GM13977 (cell line): ENCODE measurements around the gene KATNB1.

ENCODE experiments used
- DNase-seq: peaks from one replicate; pipeline ENCODE4 v3.0.0; 2012; ENCODE audit warnings: low spot score
- in situ Hi-C: fragments of 300-500 bp; cut with MboI; formaldehyde crosslinking; loops from one replicate; pipeline ENCODE4 v1.12.0; 2022; ENCODE audit warnings: low sequenced_read_pairs, low pct_unique_long_range_greater_than_20kb, mixed read lengths, inconsistent platforms; ENCODE audit not compliant: unreplicated experiment
- TF ChIP-seq, protein P1 (sequence below): IDR thresholded peaks from 2 replicates; pipeline ENCODE4 v1.5.1; 2012; ENCODE audit warnings: mild to moderate bottlenecking, control low read depth; ENCODE audit not compliant: insufficient read depth; ENCODE audit errors: extremely low read depth, missing control alignments

The KATNB1 gene

DNA sequence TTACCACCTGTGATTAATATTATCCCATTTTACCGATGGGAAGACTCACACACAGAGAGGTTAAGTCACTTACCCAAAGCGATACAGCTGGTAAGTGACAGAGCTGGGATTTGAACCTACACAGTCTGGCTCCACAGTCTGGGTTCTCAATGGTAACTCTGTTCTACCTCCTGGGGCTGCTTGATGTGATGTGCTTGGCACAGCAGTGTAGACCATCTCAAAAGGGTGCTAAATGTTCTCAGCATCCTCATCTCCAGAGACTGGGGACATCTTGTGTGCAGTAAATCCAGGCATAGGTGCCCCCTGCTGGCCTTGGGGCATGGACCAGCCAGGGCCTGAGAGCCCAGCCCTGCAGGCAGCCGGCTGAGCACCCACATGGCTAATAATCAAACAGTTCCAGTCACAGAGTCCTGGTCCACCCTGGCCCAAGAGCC lies 15.4 kb upstream of the KATNB1 start:
- peak; percentile 66 for DNase-seq
- in situ Hi-C loops, result no loop called here
- TF ChIP-seq, protein P1, sequence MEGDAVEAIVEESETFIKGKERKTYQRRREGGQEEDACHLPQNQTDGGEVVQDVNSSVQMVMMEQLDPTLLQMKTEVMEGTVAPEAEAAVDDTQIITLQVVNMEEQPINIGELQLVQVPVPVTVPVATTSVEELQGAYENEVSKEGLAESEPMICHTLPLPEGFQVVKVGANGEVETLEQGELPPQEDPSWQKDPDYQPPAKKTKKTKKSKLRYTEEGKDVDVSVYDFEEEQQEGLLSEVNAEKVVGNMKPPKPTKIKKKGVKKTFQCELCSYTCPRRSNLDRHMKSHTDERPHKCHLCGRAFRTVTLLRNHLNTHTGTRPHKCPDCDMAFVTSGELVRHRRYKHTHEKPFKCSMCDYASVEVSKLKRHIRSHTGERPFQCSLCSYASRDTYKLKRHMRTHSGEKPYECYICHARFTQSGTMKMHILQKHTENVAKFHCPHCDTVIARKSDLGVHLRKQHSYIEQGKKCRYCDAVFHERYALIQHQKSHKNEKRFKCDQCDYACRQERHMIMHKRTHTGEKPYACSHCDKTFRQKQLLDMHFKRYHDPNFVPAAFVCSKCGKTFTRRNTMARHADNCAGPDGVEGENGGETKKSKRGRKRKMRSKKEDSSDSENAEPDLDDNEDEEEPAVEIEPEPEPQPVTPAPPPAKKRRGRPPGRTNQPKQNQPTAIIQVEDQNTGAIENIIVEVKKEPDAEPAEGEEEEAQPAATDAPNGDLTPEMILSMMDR, result peak; percentile 66

DNA sequence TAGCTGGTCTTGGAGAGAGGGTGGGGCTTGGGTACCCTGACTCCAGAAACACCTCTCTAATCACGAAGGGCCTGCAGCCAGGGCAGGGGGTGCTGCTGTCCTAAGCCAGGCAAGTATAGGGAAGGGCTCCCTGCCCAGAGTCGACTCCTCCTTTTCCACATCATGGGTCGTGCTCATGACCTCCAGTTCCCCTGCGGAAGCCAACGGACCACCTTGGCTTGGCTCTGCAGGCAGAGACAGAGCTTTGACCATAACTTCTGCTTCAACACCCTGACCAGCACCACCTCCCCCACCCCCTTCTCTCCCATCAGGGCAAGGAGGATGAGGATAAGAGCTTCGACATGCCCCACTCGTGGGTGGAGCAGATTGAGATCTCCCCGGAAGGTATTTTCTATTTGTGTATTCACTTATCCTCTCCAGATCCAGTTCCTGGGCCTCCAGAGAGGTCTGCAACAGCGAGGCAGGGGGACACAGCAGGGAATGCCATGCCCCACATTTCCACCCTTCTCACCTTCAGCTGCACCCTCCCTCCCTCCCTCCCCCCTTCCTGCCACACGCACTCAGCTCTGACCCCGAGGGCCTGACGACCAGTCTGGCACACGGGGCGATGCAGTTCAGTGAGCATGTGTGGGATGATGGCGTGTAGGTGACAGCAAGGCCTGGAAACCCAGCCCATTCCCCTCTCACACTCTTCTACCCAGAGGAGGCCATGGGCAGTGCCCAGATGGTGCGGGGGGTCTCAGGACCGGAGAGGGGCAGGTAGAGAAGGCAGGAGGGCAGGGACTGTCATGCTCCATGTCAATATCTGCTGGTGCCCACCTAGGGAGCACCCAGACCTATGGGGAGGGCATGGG lies 14.0 kb upstream of the KATNB1 start:
- in situ Hi-C loops, result no loop called here
- no peak for DNase-seq
- TF ChIP-seq, protein P1, result no peak

DNA sequence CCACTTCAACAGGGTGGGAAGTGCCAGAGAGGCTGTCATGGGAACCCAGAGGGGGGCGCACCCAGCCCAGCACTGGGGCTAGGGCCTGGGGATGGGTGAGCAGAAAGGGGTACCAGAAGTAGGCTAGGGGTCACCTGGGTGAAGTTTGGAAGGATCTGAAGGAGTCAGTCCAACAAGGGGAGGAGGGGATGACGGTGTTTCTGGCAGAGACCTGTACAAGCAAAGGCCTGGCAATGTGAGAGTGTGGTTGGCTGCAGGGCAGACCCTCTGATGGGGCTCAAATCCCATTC lies 13.4 kb upstream of the KATNB1 start:
- TF ChIP-seq, protein P1, result no peak
- DNase-seq, result no peak
- in situ Hi-C loops, result no loop called here

DNA sequence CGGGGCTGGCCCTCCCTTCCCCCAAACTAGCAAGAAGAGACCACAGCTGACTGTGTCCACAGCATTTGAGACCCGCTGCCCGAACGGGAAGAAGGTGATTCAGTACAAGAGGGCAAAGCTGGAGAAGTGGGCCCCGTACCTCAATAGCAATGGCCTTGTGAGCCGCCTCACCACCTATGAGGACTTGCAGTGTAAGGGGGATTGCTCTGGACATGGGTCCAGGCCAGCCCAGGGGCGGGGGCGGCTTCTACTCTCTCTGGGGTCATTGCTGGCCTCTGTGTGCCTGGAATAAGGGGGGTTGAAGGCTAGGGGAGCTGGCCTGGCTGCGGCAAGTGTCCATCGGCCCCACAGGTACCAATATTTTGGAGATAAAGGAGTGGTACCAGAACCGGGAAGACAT lies 12.9 kb upstream of the KATNB1 start:
- TF ChIP-seq, protein P1, result no peak
- in situ Hi-C loops, result no loop called here
- no peak for DNase-seq

DNA sequence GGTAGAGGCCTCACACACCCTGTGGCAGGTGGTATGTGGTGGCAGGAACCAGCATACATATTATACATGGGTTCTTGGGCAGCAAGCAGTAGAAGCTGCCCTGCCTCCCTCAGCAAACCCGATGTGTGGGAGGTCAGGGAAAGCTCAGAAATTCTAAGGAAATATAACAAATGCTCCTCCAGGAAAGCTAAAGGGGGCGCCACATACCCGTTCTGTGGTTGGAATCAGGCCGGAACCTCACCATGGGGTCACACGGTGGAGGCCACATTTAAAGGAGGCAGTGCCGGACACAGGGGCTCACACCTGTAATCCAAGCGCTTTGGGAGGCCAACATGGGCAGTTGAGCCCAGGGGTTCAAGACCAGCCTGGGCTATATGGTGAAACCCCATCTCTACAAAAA lies 12.4 kb upstream of the KATNB1 start:
- TF ChIP-seq, protein P1, result no peak
- no peak for DNase-seq
- in situ Hi-C loops, result no loop called here

DNA sequence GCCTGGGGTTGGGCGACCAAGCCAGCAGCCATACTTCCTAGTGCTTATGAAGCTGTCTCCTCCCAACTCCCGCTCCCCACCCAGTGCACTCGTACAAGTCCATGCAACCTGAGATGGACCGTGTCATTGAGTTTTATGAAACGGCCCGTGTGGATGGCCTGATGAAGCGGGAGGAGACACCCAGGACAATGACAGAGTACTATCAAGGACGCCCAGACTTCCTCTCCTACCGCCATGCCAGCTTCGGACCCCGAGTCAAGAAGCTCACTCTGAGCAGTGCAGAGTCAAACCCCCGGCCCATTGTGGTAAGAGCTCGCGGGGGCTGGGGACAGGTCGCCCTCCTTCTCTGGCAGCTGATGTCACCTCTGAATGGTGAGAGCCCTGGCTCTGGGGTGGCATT lies 11.0 kb upstream of the KATNB1 start:
- DNase-seq, result no peak
- TF ChIP-seq, protein P1, result no peak
- in situ Hi-C loops, result no loop called here
